Tibial artery (tissue), 4 donors: ENCODE results near the gene KDM4F.
"Not testable (repeated sequence)": the region's sequence is repeated elsewhere in the genome, so short reads cannot be mapped to it uniquely, and the experiment has no call there.

ENCODE experiments used
- DNase-seq, 2 donors: peaks; one replicate each; pipeline ENCODE4 v3.0.0-alpha.2; 2019
- H3K27ac ChIP-seq, 2 donors: fragments of 200-600 bp; sonication (generic) in 1 of 2; 1 replicate in 1 of 2; 2 replicates in 1 of 2; pipeline ENCODE4 v1.5.1; 2018 to 2019; ENCODE audit warnings: mild to moderate bottlenecking in 1 of 2
- H3K27me3 ChIP-seq, 2 donors: fragments of 200-600 bp; sonication (generic) in 1 of 2; one replicate each; pipeline versions ENCODE4 v1.5.1 to v1.6.0; 2016 to 2019
- H3K36me3 ChIP-seq, 3 donors: fragments of 200-600 bp; sonication (generic) in 2 of 3; one replicate each; pipeline ENCODE4 v1.5.1; 2016 to 2019; ENCODE audit warnings: mild to moderate bottlenecking in 2 of 3
- H3K4me1 ChIP-seq, 4 donors: fragments of 200-600 bp; sonication (generic) in 2 of 4; 1 replicate in 3 of 4; 2 replicates in 1 of 4; pipeline ENCODE4 v1.5.1; 2016 to 2019
- H3K4me3 ChIP-seq, 2 donors: fragments of 200-600 bp; sonication (generic) in 1 of 2; 1 replicate in 1 of 2; 2 replicates in 1 of 2; pipeline ENCODE4 v1.5.1; 2018 to 2019; ENCODE audit warnings: mild to moderate bottlenecking in 2 of 2
- H3K9me3 ChIP-seq, 3 donors: fragments of 200-600 bp; sonication (generic) in 1 of 3; one replicate each; pipeline ENCODE4 v1.5.1; 2016 to 2019
- CTCF ChIP-seq, 2 experiments: fragments of 200-600 bp in 1 of 2; fragments of 450-650 bp in 1 of 2; IDR thresholded peaks; one replicate each; pipeline ENCODE4 v1.5.1; 2017 to 2019; ENCODE audit warnings: antibody characterized with exemption in 2 of 2, mild to moderate bottlenecking in 1 of 2, moderate library complexity in 1 of 2
- intact Hi-C: fragments of 100-400 bp; cut with DNase I; formaldehyde crosslinking; loops from one replicate; pipeline ENCODE4 v1.15.0; 2023; ENCODE audit warnings: low total_unique reads

Gene KDM4F

GRCh38 chr11:95024958-95025357, 24.3 kb upstream of the KDM4F start, which contains the start of gene KDM4E:
Gene KDM4E, plus strand, starts transcription at chr11:95025258. Its CDS starts 300 bp downstream, at chr11:95025558.
- no peak within 1 kb of the TSS for H3K27ac ChIP-seq
- no peaks in the 10 kb centered on the region for H3K27me3 ChIP-seq
- no peak within 1 kb of the TSS for H3K4me3 ChIP-seq
- no peaks in the 10 kb centered on the region for H3K4me1 ChIP-seq
- no peaks in the 10 kb centered on the region for H3K9me3 ChIP-seq
- TF ChIP-seq CTCF (IDR thresholded peaks at IDR 0.05): no peak
- no peaks in the 10 kb centered on the region for H3K36me3 ChIP-seq
- intact Hi-C loops: no loop called here
- DNase-seq: no peak

DNA sequence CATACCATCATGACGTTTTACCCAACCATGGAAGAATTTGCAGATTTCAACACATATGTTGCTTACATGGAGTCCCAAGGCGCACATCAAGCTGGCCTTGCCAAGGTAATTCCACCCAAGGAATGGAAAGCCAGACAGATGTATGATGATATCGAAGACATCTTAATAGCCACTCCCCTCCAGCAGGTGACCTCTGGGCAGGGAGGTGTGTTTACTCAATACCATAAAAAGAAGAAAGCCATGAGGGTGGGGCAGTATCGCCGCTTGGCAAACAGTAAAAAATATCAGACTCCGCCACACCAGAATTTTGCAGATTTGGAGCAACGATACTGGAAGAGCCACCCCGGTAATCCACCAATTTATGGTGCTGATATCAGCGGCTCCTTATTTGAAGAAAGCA, 23.6 kb upstream of the KDM4F start:
- H3K27me3 ChIP-seq, intact Hi-C loops, H3K27ac ChIP-seq, DNase-seq, H3K36me3 ChIP-seq, H3K4me3 ChIP-seq, H3K9me3 ChIP-seq, H3K4me1 ChIP-seq: not testable (repeated sequence)

DNA sequence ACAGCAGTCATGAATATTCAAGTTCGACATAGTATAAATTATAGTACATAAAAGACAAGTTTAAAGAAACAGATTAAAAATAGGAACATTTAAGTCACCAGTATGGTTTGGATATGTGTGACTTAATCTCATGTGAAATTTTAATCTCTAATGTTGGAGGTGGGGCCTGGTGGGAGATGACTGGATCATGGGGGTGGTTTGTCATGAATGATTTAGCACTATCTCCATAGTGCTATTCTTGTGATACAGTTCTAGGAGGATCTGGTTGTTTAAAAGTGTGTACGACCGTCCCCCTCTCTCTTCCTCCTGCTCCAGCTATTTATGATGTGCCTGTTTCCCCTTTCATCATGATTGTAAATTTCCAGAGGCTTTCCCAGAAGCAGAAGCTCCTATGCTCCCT, 20.9 kb upstream of the KDM4F start:
- H3K9me3 ChIP-seq: no peaks in the 10 kb centered on the region
- no peaks in the 10 kb centered on the region for H3K36me3 ChIP-seq
- no peak overlapping the region for H3K4me3 ChIP-seq
- intact Hi-C loops: no loop called here
- TF ChIP-seq CTCF (IDR thresholded peaks at IDR 0.05): no peak
- no peaks in the 10 kb centered on the region for H3K4me1 ChIP-seq
- DNase-seq: no peak
- H3K27ac ChIP-seq: no peak overlapping the region
- H3K27me3 ChIP-seq: no peaks in the 10 kb centered on the region

GRCh38 chr11:95033051-95033450, 16.2 kb upstream of the KDM4F start:
- H3K9me3 ChIP-seq: no peaks in the 10 kb centered on the region
- intact Hi-C loops: no loop called here
- no peak for TF ChIP-seq CTCF (IDR thresholded peaks at IDR 0.05)
- H3K27me3 ChIP-seq: peaks cover 0 to 17% of the 10 kb centered on the region in 2 donors
- no peak overlapping the region for H3K27ac ChIP-seq
- peaks cover 0 to 4% (median 0%) of the 10 kb centered on the region in 4 donors for H3K4me1 ChIP-seq
- H3K4me3 ChIP-seq: no peak overlapping the region
- DNase-seq: no peak
- no peaks in the 10 kb centered on the region for H3K36me3 ChIP-seq

DNA sequence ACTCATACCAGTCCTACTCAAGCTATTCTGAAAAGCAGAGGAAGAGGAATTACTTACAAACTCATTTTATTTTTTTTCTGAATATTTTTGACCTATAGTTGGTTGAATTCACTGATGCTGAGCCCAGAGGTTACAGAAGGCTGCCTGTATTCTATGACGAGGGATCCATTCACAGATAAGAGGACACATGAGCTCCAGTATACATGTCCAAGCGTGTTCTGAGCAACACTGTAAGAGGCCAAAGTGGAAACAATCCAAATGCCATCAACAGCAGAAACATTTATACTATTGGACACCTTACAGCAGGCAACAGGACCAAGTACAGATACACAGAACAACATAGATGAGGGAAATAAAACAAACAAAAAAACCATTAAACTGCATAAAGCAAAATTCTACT, 13.9 kb upstream of the KDM4F start:
- no peak overlapping the region for H3K4me3 ChIP-seq
- H3K27ac ChIP-seq: no peak overlapping the region
- intact Hi-C loops: no loop called here
- DNase-seq: no peak
- H3K4me1 ChIP-seq: peaks cover 0 to 4% (median 0%) of the 10 kb centered on the region in 4 donors
- H3K36me3 ChIP-seq: no peaks in the 10 kb centered on the region
- no peaks in the 10 kb centered on the region for H3K9me3 ChIP-seq
- TF ChIP-seq CTCF (IDR thresholded peaks at IDR 0.05): no peak
- peaks cover 0 to 18% of the 10 kb centered on the region in 2 donors for H3K27me3 ChIP-seq

DNA sequence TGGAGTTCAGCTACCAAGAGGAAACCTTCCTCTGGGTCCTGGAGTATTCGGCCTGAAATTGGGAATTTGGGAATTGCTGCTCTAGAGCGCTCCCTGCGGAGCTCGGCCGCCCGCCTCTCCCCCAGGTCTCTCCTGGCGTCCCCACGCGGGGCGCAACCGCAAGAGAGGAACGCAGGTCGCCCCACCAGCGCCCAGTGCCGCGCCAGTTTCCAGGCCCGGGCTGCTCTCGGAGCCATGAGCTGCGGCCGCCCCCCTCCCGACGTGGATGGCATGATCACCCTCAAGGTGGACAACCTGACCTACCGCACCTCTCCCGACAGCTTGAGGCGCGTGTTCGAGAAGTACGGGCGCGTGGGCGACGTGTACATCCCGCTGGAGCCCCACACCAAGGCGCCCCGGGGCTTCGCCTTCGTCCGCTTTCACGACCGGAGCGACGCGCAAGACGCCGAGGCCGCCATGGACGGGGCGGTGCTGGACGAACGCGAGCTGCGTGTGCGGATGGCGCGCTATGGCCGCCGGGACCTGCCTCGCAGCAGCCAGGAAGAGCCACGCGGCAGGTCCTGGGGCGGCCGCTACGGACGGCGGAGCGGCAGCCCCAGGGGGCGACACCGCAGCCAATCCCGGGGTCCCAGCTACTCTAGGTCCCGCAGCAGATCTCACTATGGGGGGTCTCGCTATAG, 11.7 kb upstream of the KDM4F start:
- DNase-seq, intact Hi-C loops: not testable (repeated sequence)
- H3K4me3 ChIP-seq: peak overlapping the region; percentile 13 to 34

DNA sequence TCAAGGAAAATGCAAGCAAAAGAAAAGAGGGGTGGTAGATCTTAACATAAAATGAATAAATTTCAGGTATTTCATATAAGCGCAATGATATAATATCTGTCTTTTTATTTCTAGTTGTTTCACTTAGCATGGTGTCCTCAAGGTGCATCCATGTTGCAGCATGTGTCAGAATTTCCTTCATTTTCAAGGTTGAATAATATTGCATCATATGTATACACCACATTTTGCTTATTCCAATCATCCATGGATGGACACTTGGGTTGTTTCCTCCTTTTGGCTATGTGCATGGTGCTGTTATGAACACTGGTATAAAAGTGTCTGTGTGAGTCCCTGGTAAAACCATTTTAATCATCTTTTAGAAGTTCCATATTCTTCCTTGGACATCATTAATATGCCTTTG, 7.0 kb upstream of the KDM4F start:
- intact Hi-C loops: no loop called here
- Histone ChIP-seq H3K27me3 (peaks cover 0 to 35% of the 10 kb centered on the region in 2 donors), H3K4me1 (peaks cover 0 to 4% (median 0%) of the 10 kb centered on the region in 4 donors), H3K4me3 (no peak overlapping the region), H3K36me3 (no peaks in the 10 kb centered on the region), H3K27ac (no peak overlapping the region), H3K9me3 (no peaks in the 10 kb centered on the region)
- DNase-seq: no peak
- no peak for TF ChIP-seq CTCF (IDR thresholded peaks at IDR 0.05)

More for the DNA sequence above, 11.7 kb upstream of the KDM4F start:
- H3K9me3 ChIP-seq, H3K4me1 ChIP-seq, H3K36me3 ChIP-seq, H3K27ac ChIP-seq: not testable (repeated sequence)
- peaks cover 0 to 29% of the 10 kb centered on the region in 2 donors for H3K27me3 ChIP-seq
